ENCODE results near the gene RNASE8.

DNA sequence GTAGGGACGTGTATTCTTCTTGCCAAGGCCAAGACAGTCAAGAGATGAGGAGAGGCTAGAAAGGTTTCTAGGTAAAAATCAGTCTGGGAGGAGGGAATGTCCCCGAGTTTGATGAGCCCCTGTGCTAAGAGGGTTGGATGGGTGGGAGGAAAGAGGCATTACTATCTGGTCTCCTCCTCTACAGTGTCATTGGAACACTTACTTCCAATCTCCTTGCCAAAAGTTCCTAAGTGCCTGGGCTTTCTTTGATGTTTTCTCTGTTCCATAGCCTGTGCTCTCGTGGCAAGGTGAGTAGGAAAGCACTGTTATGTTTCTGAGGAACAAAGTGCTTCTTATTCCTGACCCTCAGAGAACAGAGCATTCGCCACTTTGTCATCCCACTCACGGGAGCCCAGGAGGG, 22.9 kb upstream of the RNASE8 start, which contains the start of gene RNASE13:
- no peak for TF ChIP-seq POLR2AphosphoS5 (IDR thresholded peaks at IDR 0.05; ENCODE audit: low read depth, low read length)
- no peak for TF ChIP-seq POLR2A (IDR thresholded peaks at IDR 0.05; ENCODE audit: low read depth, low read length)
- TF ChIP-seq TAF1 (IDR thresholded peaks at IDR 0.05; ENCODE audit: low read depth, low read length) = no peak
- no peak for TF ChIP-seq SPI1 (IDR thresholded peaks at IDR 0.05; ENCODE audit: low read depth, low read length)
- no peak for TF ChIP-seq PAX5 (IDR thresholded peaks at IDR 0.05; ENCODE audit: insufficient read depth, low read length, severe bottlenecking)

Measured in GM12891 (cell line).